Breast epithelium (tissue), 4 donors: ENCODE measurements around the gene ANKRD65. TPM values are rescaled to one million over a fixed set of nuclear protein-coding genes. Genes with fewer than 3 reads are reported as not detected.
"Not testable (repeated sequence)": the region's sequence is repeated elsewhere in the genome, so short reads cannot be mapped to it uniquely, and the experiment has no call there.

Experiments used
- DNase-seq, 2 donors: peaks; one replicate each; pipeline ENCODE4 v3.0.0-alpha.2; 2019; ENCODE audit warnings: low spot score in 2 of 2
- H3K27ac ChIP-seq, 2 donors: fragments of 200-600 bp; sonication (generic) in 1 of 2; one replicate each; pipeline ENCODE4 v1.5.1; 2016 to 2019; ENCODE audit warnings: mild to moderate bottlenecking in 1 of 2
- H3K27me3 ChIP-seq, 2 donors: fragments of 200-600 bp; sonication (generic) in 1 of 2; one replicate each; pipeline versions ENCODE4 v1.5.1 to v1.6.0; 2017 to 2019; ENCODE audit warnings: control low read depth in 1 of 2, mild to moderate bottlenecking in 1 of 2
- H3K36me3 ChIP-seq: fragments of 200-600 bp; one replicate; pipeline ENCODE4 v1.5.1; 2019
- H3K4me1 ChIP-seq, 2 donors: fragments of 200-600 bp; sonication (generic); one replicate each; pipeline ENCODE4 v1.5.1; 2016 to 2019; ENCODE audit warnings: control low read depth in 1 of 2
- H3K4me3 ChIP-seq, 3 donors: fragments of 200-600 bp; sonication (generic); 1 replicate in 2 of 3; 2 replicates in 1 of 3; pipeline ENCODE4 v1.5.1; 2016 to 2019; ENCODE audit warnings: mild to moderate bottlenecking in 3 of 3, moderate library complexity in 2 of 3
- H3K9me3 ChIP-seq, 2 donors: fragments of 200-600 bp; sonication (generic) in 1 of 2; one replicate each; pipeline ENCODE4 v1.5.1; 2016 to 2019; ENCODE audit warnings: control low read depth in 1 of 2
- CTCF ChIP-seq, 3 donors: fragments of 450-650 bp; IDR thresholded peaks; one replicate each; pipeline ENCODE4 v1.5.1; 2016 to 2017; ENCODE audit warnings: antibody characterized with exemption in 3 of 3, mild to moderate bottlenecking in 3 of 3, moderate library complexity in 3 of 3
- POLR2A ChIP-seq: fragments of 450-650 bp; IDR thresholded peaks from one replicate; pipeline ENCODE4 v1.6.1; 2016; ENCODE audit warnings: antibody characterized with exemption, mild to moderate bottlenecking, moderate library complexity
- POLR2AphosphoS5 ChIP-seq, 3 donors: sonication (generic); formaldehyde crosslinking; IDR thresholded peaks; one replicate each; pipeline ENCODE4 v1.6.1; 2017; ENCODE audit warnings: antibody characterized with exemption in 3 of 3
- intact Hi-C: fragments of 100-400 bp; cut with DNase I; formaldehyde crosslinking; loops from one replicate; pipeline ENCODE4 v1.15.1; 2023; ENCODE audit warnings: low total_unique reads
- total RNA-seq, 3 donors: library from RNA; depleted of rRNA; stranded (reverse); fragments of >200 nt; gene quantifications; one replicate each; pipeline ENCODE4 v1.1.0, GENCODE V29; 2016

ANKRD65 gene
- total RNA-seq, 3 donors from 2014 or later = 10.2 to 16.0 (median 12.2) TPM

- intact Hi-C loops = no loop called here
- Histone ChIP-seq H3K4me1 (peaks cover 2 to 4% of the 10 kb centered on the region in 2 donors), H3K4me3 (no peak overlapping the region), H3K9me3 (no peaks in the 10 kb centered on the region), H3K36me3 (no peaks in the 10 kb centered on the region), H3K27me3 (no peaks in the 10 kb centered on the region), H3K27ac (no peak overlapping the region)
- DNase-seq = no peak
- no peak for TF ChIP-seq CTCF (IDR thresholded peaks at IDR 0.05)
- no peak for TF ChIP-seq POLR2A
Measured at GRCh38 chr1:1415751-1416150, 5.3 kb downstream of the ANKRD65 start.

GRCh38 chr1:1412311-1412902, 8.7 kb downstream of the ANKRD65 start:
- H3K27me3 ChIP-seq, H3K4me3 ChIP-seq, H3K4me1 ChIP-seq, H3K27ac ChIP-seq, H3K9me3 ChIP-seq, H3K36me3 ChIP-seq, intact Hi-C loops, DNase-seq: not testable (repeated sequence)

- H3K9me3 ChIP-seq = no peaks in the 10 kb centered on the region
- no peaks in the 10 kb centered on the region for H3K4me1 ChIP-seq
Measured at GRCh38 chr1:1411626-1412025, 9.4 kb downstream of the ANKRD65 start.

GRCh38 chr1:1410238-1410637, 10.8 kb downstream of the ANKRD65 start:
- DNase-seq, H3K36me3 ChIP-seq, H3K9me3 ChIP-seq, intact Hi-C loops, H3K4me3 ChIP-seq, H3K27ac ChIP-seq, H3K4me1 ChIP-seq, H3K27me3 ChIP-seq: not testable (repeated sequence)

More at GRCh38 chr1:1411626-1412025, 9.4 kb downstream of the ANKRD65 start:
- no peak overlapping the region for H3K27ac ChIP-seq
- no peak for TF ChIP-seq POLR2A
- TF ChIP-seq POLR2AphosphoS5 (IDR thresholded peaks at IDR 0.05) = no peak
- no peak for TF ChIP-seq CTCF (IDR thresholded peaks at IDR 0.05)
- H3K4me3 ChIP-seq = no peak overlapping the region
- intact Hi-C loops = no loop called here
- no peaks in the 10 kb centered on the region for H3K36me3 ChIP-seq
- H3K27me3 ChIP-seq = no peaks in the 10 kb centered on the region
- no peak for DNase-seq

- TF ChIP-seq POLR2AphosphoS5 (IDR thresholded peaks at IDR 0.05) (no peak), POLR2A (no peak), CTCF (IDR thresholded peaks at IDR 0.05) (no peak)
- no peaks in the 10 kb centered on the region for H3K27me3 ChIP-seq
- peaks cover 5 to 7% of the 10 kb centered on the region in 2 donors for H3K4me1 ChIP-seq
- intact Hi-C loops = no loop called here
- H3K4me3 ChIP-seq = peak overlapping the region; percentile 87 to 97 (median 96)
- H3K9me3 ChIP-seq = no peaks in the 10 kb centered on the region
- H3K36me3 ChIP-seq = no peaks in the 10 kb centered on the region
- no peak for DNase-seq
- H3K27ac ChIP-seq = peak overlapping the region; percentile 89 to 91
Measured at GRCh38 chr1:1407636-1408318, 13.3 kb downstream of the ANKRD65 start.

- intact Hi-C loops = no loop called here
- H3K9me3 ChIP-seq = no peaks in the 10 kb centered on the region
- peak within 1 kb of the TSS; percentile 87 to 97 (median 96) for H3K4me3 ChIP-seq
- no peaks in the 10 kb centered on the region for H3K36me3 ChIP-seq
- H3K27me3 ChIP-seq = no peaks in the 10 kb centered on the region
- peak; percentile 92 to 94 for DNase-seq
- peaks cover 5 to 7% of the 10 kb centered on the region in 2 donors for H3K4me1 ChIP-seq
- peak within 1 kb of the TSS; percentile 89 to 91 for H3K27ac ChIP-seq
- TF ChIP-seq POLR2AphosphoS5 (IDR thresholded peaks at IDR 0.05) (peak; percentile 96 to 97 (median 97)), CTCF (IDR thresholded peaks at IDR 0.05) (no peak), POLR2A (peak; percentile 70)
Measured at GRCh38 chr1:1406821-1407635, 14.0 kb downstream of the ANKRD65 start, which contains the start of gene MRPL20. Gene MRPL20, minus strand, starts transcription at chr1:1407293. Its CDS starts 76 bp downstream, at chr1:1407217.
